Osteocyte (in vitro differentiated cells): ENCODE results near the gene FRY. TPM values are rescaled to one million over a fixed set of nuclear protein-coding genes. Genes with fewer than 3 reads are reported as not detected.

ENCODE experiments used
- DNase-seq: peaks from one replicate; pipeline ENCODE4 v3.0.0; 2021; ENCODE audit warnings: mixed read lengths; ENCODE audit not compliant: unreplicated experiment; ENCODE audit errors: extremely low spot score
- H3K27ac Mint-ChIP-seq: one replicate; pipeline ENCODE4 v1.8.0; 2021; ENCODE audit warnings: mild to moderate bottlenecking, mixed read lengths; ENCODE audit not compliant: unreplicated experiment
- H3K27me3 Mint-ChIP-seq: one replicate; pipeline ENCODE4 v1.8.0; 2021; ENCODE audit warnings: mixed read lengths; ENCODE audit not compliant: unreplicated experiment
- H3K36me3 Mint-ChIP-seq: one replicate; pipeline ENCODE4 v1.8.0; 2021; ENCODE audit warnings: mixed read lengths; ENCODE audit not compliant: unreplicated experiment
- H3K4me1 Mint-ChIP-seq: one replicate; pipeline ENCODE4 v1.8.0; 2021; ENCODE audit warnings: mixed read lengths; ENCODE audit not compliant: unreplicated experiment
- H3K4me3 Mint-ChIP-seq: one replicate; pipeline ENCODE4 v1.8.0; 2021; ENCODE audit warnings: mild to moderate bottlenecking, moderate library complexity, mixed read lengths; ENCODE audit not compliant: unreplicated experiment
- H3K9me3 Mint-ChIP-seq: one replicate; pipeline ENCODE4 v1.8.0; 2021; ENCODE audit warnings: mixed read lengths; ENCODE audit not compliant: unreplicated experiment
- total RNA-seq: library from RNA; stranded (reverse); gene quantifications from 2 replicates; pipeline ENCODE4 v1.2.1, GENCODE V29; 2021
- TF ChIP-seq, protein P1 (sequence below): fragments of 200-600 bp; sonication (generic); IDR thresholded peaks from 2 replicates; pipeline ENCODE4 v1.5.0; 2021; ENCODE audit warnings: antibody characterized with exemption, mild to moderate bottlenecking, moderate library complexity

The FRY gene
- total RNA-seq, 1 donor from 2014 or later, result 2.0 TPM

GRCh38 chr13:32302461-32302860, 270.9 kb downstream of the FRY start:
- no peaks in the 10 kb centered on the region for H3K9me3 Mint-ChIP-seq
- DNase-seq, result no peak
- no peak overlapping the region for H3K4me3 Mint-ChIP-seq
- TF ChIP-seq, protein P1, sequence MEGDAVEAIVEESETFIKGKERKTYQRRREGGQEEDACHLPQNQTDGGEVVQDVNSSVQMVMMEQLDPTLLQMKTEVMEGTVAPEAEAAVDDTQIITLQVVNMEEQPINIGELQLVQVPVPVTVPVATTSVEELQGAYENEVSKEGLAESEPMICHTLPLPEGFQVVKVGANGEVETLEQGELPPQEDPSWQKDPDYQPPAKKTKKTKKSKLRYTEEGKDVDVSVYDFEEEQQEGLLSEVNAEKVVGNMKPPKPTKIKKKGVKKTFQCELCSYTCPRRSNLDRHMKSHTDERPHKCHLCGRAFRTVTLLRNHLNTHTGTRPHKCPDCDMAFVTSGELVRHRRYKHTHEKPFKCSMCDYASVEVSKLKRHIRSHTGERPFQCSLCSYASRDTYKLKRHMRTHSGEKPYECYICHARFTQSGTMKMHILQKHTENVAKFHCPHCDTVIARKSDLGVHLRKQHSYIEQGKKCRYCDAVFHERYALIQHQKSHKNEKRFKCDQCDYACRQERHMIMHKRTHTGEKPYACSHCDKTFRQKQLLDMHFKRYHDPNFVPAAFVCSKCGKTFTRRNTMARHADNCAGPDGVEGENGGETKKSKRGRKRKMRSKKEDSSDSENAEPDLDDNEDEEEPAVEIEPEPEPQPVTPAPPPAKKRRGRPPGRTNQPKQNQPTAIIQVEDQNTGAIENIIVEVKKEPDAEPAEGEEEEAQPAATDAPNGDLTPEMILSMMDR, result no peak
- H3K27ac Mint-ChIP-seq, result no peak overlapping the region
- no peaks in the 10 kb centered on the region for H3K4me1 Mint-ChIP-seq
- no peaks in the 10 kb centered on the region for H3K36me3 Mint-ChIP-seq
- peaks cover 13% of the 10 kb centered on the region for H3K27me3 Mint-ChIP-seq

GRCh38 chr13:32305646-32306045, 274.1 kb downstream of the FRY start:
- DNase-seq, result no peak
- H3K4me1 Mint-ChIP-seq, result no peaks in the 10 kb centered on the region
- H3K4me3 Mint-ChIP-seq, result no peak overlapping the region
- no peaks in the 10 kb centered on the region for H3K27me3 Mint-ChIP-seq
- H3K27ac Mint-ChIP-seq, result no peak overlapping the region
- no peaks in the 10 kb centered on the region for H3K36me3 Mint-ChIP-seq
- no peaks in the 10 kb centered on the region for H3K9me3 Mint-ChIP-seq
- TF ChIP-seq, protein P1, result no peak

DNA sequence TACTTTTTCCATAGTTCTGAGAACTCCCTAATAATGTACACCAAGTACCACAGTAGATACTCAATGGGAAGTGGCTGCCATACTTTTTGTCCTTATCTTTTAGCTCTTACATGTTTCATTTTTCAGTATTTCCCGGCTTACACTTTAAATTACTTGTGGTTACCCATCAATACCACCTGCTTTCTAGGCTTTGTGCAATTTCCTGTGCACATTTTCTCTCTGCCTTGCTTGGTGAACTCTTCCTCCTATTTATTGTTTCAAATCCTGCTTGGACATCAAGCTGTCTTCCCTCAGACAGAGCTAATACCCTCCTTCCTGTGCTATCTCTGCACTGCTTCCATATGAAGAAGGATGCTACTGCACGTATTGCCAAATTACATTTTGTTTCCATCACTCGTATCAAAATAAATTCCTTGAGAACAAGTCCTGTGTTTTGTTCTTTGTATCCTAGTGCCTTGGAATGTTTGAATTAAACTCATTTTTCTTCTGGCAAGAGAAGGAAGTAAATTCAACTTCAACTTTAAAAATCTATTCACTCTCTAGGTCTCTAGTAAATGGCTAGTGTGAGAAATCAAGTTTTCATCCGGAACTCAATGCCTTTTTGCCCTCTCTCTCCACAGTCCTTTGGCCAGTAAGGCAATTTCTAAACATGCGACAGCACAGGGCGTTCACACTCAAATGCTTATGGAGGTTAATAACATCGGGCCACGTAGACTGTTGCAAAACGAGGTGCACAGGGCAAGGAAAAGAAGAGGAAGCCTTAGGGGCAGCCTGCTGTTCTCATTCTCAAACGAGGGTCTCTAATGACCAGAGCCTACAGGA, 277.9 kb downstream of the FRY start:
- Mint-ChIP-seq H3K36me3 (no peaks in the 10 kb centered on the region), H3K9me3 (no peaks in the 10 kb centered on the region), H3K4me3 (no peak overlapping the region), H3K4me1 (no peaks in the 10 kb centered on the region), H3K27ac (no peak overlapping the region), H3K27me3 (no peaks in the 10 kb centered on the region)
- no peak for DNase-seq
- TF ChIP-seq, protein P1, result no peak

DNA sequence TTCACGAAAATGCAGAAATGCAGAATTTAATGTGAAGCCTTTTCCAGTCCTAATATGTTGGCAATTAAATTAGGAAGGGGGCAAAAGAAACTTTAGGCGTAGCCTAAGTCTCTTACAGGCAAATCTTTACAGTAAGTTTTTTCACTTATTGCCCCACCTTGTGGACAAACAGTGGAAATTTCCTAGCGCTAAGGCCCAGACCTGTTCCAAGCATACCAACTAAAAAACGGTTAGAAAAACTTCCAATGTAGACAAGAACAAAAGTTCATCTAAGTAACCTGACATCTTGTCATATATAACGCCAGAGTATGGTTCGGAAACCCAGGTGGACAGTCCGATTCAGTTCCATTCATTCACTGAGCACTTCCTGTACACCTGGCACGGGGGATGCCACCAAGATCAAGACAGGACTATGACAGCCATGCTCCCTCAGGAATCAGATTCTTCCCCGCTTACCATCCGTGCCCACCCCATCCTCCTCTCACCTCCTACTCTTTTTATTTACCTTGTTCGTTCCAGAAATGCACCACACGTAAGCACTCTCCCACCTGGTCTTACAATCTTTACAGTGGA, 278.6 kb downstream of the FRY start:
- TF ChIP-seq, protein P1, result peak; percentile 81
- Mint-ChIP-seq H3K9me3 (no peaks in the 10 kb centered on the region), H3K4me3 (no peak overlapping the region), H3K36me3 (no peaks in the 10 kb centered on the region), H3K27me3 (no peaks in the 10 kb centered on the region), H3K27ac (no peak overlapping the region), H3K4me1 (peaks cover 4% of the 10 kb centered on the region)
- DNase-seq, result no peak

GRCh38 chr13:32311188-32311897, 279.8 kb downstream of the FRY start:
- no peaks in the 10 kb centered on the region for H3K27me3 Mint-ChIP-seq
- no peak for DNase-seq
- H3K27ac Mint-ChIP-seq, result no peak overlapping the region
- no peaks in the 10 kb centered on the region for H3K9me3 Mint-ChIP-seq
- TF ChIP-seq, protein P1, result no peak
- no peak overlapping the region for H3K4me3 Mint-ChIP-seq
- no peaks in the 10 kb centered on the region for H3K36me3 Mint-ChIP-seq
- peaks cover 4% of the 10 kb centered on the region for H3K4me1 Mint-ChIP-seq
